Parathyroid adenoma (tissue), 2 donors: ENCODE results near the gene CHMP4B.

ENCODE experiments used
- H2AFZ ChIP-seq: fragments of 300-600 bp; sonication (generic); one replicate; pipeline ENCODE4 v1.7.0; 2017; ENCODE audit warnings: antibody characterized with exemption, mild to moderate bottlenecking
- H3K27ac ChIP-seq: fragments of 300-600 bp; sonication (generic); one replicate; pipeline ENCODE4 v1.7.0; 2017
- H3K27me3 ChIP-seq: fragments of 300-600 bp; sonication (generic); one replicate; pipeline ENCODE4 v1.7.0; 2017; ENCODE audit warnings: low read length; ENCODE audit not compliant: control insufficient read depth, insufficient read depth
- H3K36me3 ChIP-seq: fragments of 300-600 bp; sonication (generic); one replicate; pipeline ENCODE4 v1.7.0; 2017; ENCODE audit warnings: low read length; ENCODE audit not compliant: control insufficient read depth, insufficient read depth
- H3K4me1 ChIP-seq: fragments of 300-600 bp; sonication (generic); one replicate; pipeline ENCODE4 v1.7.0; 2017; ENCODE audit warnings: control low read depth
- H3K4me2 ChIP-seq: fragments of 300-600 bp; sonication (generic); one replicate; pipeline ENCODE4 v1.7.0; 2017; ENCODE audit warnings: low read length
- H3K4me3 ChIP-seq: fragments of 300-600 bp; sonication (generic); one replicate; pipeline ENCODE4 v1.7.0; 2017; ENCODE audit warnings: low read depth, low read length
- H3K79me2 ChIP-seq: fragments of 300-600 bp; sonication (generic); one replicate; pipeline ENCODE4 v1.7.0; 2017; ENCODE audit warnings: control low read depth
- H3K9ac ChIP-seq: fragments of 300-600 bp; sonication (generic); one replicate; pipeline ENCODE4 v1.7.0; 2017; ENCODE audit warnings: mild to moderate bottlenecking
- H3K9me3 ChIP-seq: fragments of 300-600 bp; sonication (generic); one replicate; pipeline ENCODE4 v1.7.0; 2017; ENCODE audit warnings: low read length; ENCODE audit not compliant: control insufficient read depth
- TF ChIP-seq, protein P1 (sequence below): fragments of 300-600 bp; sonication (generic); IDR thresholded peaks from one replicate; pipeline ENCODE4 v1.7.0; 2017; ENCODE audit warnings: antibody characterized with exemption, mild to moderate bottlenecking
- donor health status: primary hyperparathyroidism.

The CHMP4B gene

DNA sequence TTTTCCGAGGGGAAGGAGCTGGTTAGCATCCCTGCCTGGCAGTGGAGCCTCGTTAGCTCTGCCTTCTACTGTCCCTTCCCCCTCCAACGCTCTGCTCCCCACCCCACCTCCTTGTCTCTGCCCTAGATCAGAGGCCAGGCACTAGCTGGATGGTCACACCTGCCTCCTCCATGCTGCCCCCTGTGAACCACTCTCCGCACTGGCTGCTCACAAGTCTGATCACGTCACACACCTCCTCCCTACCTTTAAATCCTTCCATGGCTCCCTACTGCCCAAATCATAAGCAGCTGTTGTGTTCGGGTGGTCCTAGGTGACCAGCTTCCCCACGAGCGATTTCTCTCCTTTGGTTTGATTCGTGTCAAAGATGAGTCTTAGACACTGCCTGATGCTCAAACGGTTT lies 71.3 kb downstream of the CHMP4B start:
- TF ChIP-seq, protein P1, sequence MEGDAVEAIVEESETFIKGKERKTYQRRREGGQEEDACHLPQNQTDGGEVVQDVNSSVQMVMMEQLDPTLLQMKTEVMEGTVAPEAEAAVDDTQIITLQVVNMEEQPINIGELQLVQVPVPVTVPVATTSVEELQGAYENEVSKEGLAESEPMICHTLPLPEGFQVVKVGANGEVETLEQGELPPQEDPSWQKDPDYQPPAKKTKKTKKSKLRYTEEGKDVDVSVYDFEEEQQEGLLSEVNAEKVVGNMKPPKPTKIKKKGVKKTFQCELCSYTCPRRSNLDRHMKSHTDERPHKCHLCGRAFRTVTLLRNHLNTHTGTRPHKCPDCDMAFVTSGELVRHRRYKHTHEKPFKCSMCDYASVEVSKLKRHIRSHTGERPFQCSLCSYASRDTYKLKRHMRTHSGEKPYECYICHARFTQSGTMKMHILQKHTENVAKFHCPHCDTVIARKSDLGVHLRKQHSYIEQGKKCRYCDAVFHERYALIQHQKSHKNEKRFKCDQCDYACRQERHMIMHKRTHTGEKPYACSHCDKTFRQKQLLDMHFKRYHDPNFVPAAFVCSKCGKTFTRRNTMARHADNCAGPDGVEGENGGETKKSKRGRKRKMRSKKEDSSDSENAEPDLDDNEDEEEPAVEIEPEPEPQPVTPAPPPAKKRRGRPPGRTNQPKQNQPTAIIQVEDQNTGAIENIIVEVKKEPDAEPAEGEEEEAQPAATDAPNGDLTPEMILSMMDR, result no peak
- no peak overlapping the region for H3K27ac ChIP-seq

DNA sequence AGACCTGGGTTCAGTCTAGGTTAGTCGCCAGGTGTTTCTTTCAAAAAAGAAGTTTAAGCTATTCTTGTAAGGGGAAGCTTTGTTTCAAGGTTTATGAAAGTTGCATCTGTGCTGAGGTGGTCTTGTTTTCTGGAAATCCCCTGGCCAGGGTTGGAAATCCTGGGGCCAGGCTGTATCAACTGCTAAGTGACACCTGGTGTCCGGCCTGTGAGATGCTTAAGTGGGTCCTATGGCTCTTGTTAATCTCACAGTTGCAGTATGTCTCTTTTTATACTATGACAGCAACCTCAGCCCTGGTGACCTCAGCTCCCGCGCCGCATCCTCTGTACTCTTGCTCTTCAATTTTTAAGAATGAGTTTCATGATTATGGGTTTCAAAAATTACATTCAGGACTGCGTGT lies 72.0 kb downstream of the CHMP4B start:
- Histone ChIP-seq H3K36me3 (no peaks in the 10 kb centered on the region), H3K4me1 (no peaks in the 10 kb centered on the region), H3K4me3 (no peak overlapping the region), H3K79me2 (no peaks in the 10 kb centered on the region), H3K9me3 (no peaks in the 10 kb centered on the region), H3K27ac (no peak overlapping the region), H3K9ac (no peak overlapping the region), H3K4me2 (no peak overlapping the region), H3K27me3 (no peaks in the 10 kb centered on the region), H2AFZ (no peak overlapping the region)
- TF ChIP-seq, protein P1, result no peak

More for the DNA sequence above, 71.3 kb downstream of the CHMP4B start:
- Histone ChIP-seq H3K79me2 (no peaks in the 10 kb centered on the region), H3K9ac (no peak overlapping the region), H3K4me1 (no peaks in the 10 kb centered on the region), H3K36me3 (no peaks in the 10 kb centered on the region), H3K27me3 (no peaks in the 10 kb centered on the region), H3K4me3 (no peak overlapping the region), H2AFZ (no peak overlapping the region), H3K4me2 (no peak overlapping the region), H3K9me3 (no peaks in the 10 kb centered on the region)

DNA sequence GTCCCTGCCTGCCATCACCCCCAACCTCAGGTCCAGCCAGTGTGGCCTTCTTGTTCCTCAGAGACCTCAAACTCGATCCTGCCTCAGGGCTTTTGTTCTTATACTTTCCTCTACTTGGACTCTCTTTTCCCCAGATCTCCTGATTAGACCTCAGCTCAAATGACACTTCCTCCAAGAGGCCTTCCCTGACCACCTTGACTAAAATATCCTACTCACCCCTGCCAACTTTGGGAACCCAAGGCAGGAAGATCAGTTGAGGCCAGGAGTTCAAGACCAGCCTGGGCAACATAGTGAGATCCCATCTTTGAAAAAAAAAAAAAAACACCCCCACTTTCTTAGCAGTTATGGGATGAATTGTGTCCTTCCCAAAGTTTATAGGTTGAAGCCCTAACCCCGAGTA lies 73.5 kb downstream of the CHMP4B start:
- no peaks in the 10 kb centered on the region for H3K36me3 ChIP-seq

DNA sequence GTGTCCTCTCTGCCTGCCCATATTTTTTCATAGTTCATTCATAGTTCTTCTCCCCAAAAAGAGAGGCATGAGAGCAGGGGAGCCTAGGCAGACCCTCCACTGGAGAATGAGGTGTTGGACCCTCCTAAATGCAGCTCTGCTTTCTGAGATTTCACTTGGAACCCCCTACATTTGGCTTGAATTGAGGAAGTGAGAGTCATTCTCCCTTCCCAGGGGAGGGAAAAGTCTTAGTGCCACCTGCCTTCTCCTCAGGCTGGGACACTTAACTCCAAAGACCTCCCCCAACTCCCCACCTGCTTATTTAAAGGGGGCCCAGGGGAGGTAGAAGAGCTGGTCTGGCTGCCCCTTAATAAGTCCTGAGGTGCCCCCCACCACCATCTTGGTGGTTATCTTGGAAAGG lies 78.2 kb downstream of the CHMP4B start:
- Histone ChIP-seq H3K4me1 (no peaks in the 10 kb centered on the region), H3K36me3 (no peaks in the 10 kb centered on the region), H3K9me3 (no peaks in the 10 kb centered on the region), H3K9ac (no peak overlapping the region), H3K4me2 (no peak overlapping the region), H3K4me3 (no peak overlapping the region), H3K27ac (no peak overlapping the region), H2AFZ (no peak overlapping the region), H3K79me2 (no peaks in the 10 kb centered on the region), H3K27me3 (no peaks in the 10 kb centered on the region)
- TF ChIP-seq, protein P1, result no peak

More for the DNA sequence above, 73.5 kb downstream of the CHMP4B start:
- Histone ChIP-seq H3K9ac (no peak overlapping the region), H3K4me1 (no peaks in the 10 kb centered on the region), H3K79me2 (no peaks in the 10 kb centered on the region), H3K27me3 (no peaks in the 10 kb centered on the region), H3K4me3 (no peak overlapping the region), H2AFZ (no peak overlapping the region), H3K4me2 (no peak overlapping the region), H3K27ac (no peak overlapping the region), H3K9me3 (no peaks in the 10 kb centered on the region)
- TF ChIP-seq, protein P1, result no peak

DNA sequence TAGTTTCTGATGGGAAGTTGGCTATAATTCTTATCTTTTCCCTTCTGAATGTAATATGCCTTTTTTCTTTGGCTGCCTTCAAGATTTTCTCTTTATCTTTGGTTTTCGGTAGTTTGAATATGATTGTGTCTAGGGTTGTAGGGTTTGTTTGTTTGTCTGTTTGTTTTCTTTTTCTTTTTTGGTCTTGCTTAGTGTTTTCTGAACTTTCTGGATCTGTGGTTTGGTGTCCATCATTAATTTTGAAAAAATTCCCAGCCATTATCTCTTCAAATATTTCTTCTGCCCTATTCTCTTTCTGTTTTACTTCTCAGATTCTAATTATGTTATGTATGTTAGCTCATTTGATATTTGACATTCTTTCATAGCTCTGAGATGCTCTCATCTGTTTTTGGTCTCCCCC lies 79.4 kb downstream of the CHMP4B start:
- TF ChIP-seq, protein P1, result no peak
- H3K27ac ChIP-seq, result no peak overlapping the region
- H3K9me3 ChIP-seq, result no peaks in the 10 kb centered on the region
- no peaks in the 10 kb centered on the region for H3K79me2 ChIP-seq
- H3K4me1 ChIP-seq, result no peaks in the 10 kb centered on the region
- no peaks in the 10 kb centered on the region for H3K36me3 ChIP-seq
- H3K27me3 ChIP-seq, result no peaks in the 10 kb centered on the region
- no peak overlapping the region for H2AFZ ChIP-seq
- no peak overlapping the region for H3K9ac ChIP-seq
- H3K4me3 ChIP-seq, result no peak overlapping the region
- no peak overlapping the region for H3K4me2 ChIP-seq
